ENCODE measurements around the gene LRRC8D.

- TF ChIP-seq POLR2AphosphoS5 (IDR thresholded peaks at IDR 0.05): no peak
- no peak for TF ChIP-seq CTCF (IDR thresholded peaks at IDR 0.05)
- TF ChIP-seq POLR2A (IDR thresholded peaks at IDR 0.05): no peak
Observed at GRCh38 chr1:89962742-89963075, 141.9 kb downstream of the LRRC8D start.

Data from breast epithelium (tissue), 3 donors.